Right atrium auricular region (tissue), 2 donors: ENCODE data around the gene XRCC5. TPM values are rescaled to one million over a fixed set of nuclear protein-coding genes. Genes with fewer than 3 reads are reported as not detected.

Experiments used
- DNase-seq: peaks from one replicate; pipeline ENCODE4 v3.0.0-alpha.2; 2019; ENCODE audit warnings: low spot score
- H3K27ac ChIP-seq, 2 donors: fragments of 200-600 bp; sonication (generic); 1 replicate in 1 of 2; 2 replicates in 1 of 2; pipeline ENCODE4 v1.5.1; 2016 to 2019
- H3K27me3 ChIP-seq, 2 donors: fragments of 200-600 bp; sonication (generic); one replicate each; pipeline versions ENCODE4 v1.5.1 to v1.6.0; 2017 to 2019
- H3K36me3 ChIP-seq: fragments of 200-600 bp; sonication (generic); one replicate; pipeline ENCODE4 v1.5.1; 2016
- H3K4me1 ChIP-seq, 2 donors: fragments of 200-600 bp; sonication (generic); one replicate each; pipeline versions ENCODE4 v1.5.1 to v1.6.0; 2017 to 2019
- H3K4me3 ChIP-seq, 2 donors: fragments of 200-600 bp; sonication (generic); 1 replicate in 1 of 2; 2 replicates in 1 of 2; pipeline ENCODE4 v1.5.1; 2017 to 2019; ENCODE audit warnings: mild to moderate bottlenecking in 1 of 2, moderate library complexity in 1 of 2
- H3K9me3 ChIP-seq, 2 donors: fragments of 200-600 bp; sonication (generic); one replicate each; pipeline ENCODE4 v1.5.1; 2019
- total RNA-seq, 2 donors: library from RNA; depleted of rRNA; stranded (reverse); fragments of >200 nt; gene quantifications; one replicate each; pipeline ENCODE4 v1.1.0, GENCODE V29; 2016
- TF ChIP-seq, protein P1 (sequence below), 2 donors: fragments of 200-600 bp; sonication (generic); IDR thresholded peaks; one replicate each; pipeline ENCODE4 v1.5.1; 2019; ENCODE audit warnings: antibody characterized with exemption in 2 of 2

The XRCC5 gene
- total RNA-seq, 2 donors from 2014 or later, result 89.9 to 93.7 TPM

DNA sequence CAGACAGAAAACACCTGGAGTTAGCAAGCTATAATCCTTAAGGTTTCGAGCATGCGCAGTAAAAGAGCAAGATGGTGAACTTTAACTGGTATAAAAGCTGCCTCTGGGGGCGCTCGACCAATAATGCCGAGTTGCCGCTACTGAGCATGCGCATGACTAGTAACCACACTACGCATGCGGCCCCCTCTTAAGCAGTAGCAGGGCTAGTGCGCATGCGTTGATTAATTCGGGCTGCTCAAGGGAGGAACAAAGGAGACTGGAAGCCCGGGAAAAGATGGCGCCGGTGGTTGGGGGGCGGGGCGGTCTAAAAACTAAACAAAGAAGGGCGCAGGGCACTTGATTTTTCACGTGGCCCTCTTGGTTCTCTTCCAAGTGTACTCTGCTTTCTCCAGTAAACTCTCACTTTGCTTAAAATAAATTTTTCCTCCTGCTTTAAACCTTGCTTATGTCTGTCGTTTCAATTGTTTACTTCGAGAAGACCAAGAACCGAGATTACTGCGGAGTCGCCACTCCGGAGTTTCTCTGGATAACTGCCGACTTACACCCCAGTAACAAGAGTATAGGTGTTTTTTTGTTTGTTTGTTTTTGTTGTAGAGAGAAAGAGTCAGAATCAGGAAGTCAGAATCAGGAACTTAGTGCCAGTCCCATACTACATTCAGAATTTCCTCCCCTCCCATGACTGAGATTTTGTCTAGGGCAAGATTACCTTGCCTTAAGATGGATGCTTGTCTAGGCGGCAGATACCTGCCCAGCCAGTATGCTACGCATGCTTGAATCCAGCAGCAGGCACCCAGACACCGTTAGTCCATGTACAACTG is 5.8 kb downstream of the XRCC5 start:
- Histone ChIP-seq H3K4me3 (peak overlapping the region; percentile 52 to 54), H3K27ac (peak overlapping the region; percentile 84 to 87), H3K36me3 (peaks cover 64% of the 10 kb centered on the region), H3K9me3 (no peaks in the 10 kb centered on the region), H3K4me1 (peaks cover 0 to 46% of the 10 kb centered on the region in 2 donors), H3K27me3 (no peaks in the 10 kb centered on the region)
- DNase-seq, result peak; percentile 98
- TF ChIP-seq, protein P1, sequence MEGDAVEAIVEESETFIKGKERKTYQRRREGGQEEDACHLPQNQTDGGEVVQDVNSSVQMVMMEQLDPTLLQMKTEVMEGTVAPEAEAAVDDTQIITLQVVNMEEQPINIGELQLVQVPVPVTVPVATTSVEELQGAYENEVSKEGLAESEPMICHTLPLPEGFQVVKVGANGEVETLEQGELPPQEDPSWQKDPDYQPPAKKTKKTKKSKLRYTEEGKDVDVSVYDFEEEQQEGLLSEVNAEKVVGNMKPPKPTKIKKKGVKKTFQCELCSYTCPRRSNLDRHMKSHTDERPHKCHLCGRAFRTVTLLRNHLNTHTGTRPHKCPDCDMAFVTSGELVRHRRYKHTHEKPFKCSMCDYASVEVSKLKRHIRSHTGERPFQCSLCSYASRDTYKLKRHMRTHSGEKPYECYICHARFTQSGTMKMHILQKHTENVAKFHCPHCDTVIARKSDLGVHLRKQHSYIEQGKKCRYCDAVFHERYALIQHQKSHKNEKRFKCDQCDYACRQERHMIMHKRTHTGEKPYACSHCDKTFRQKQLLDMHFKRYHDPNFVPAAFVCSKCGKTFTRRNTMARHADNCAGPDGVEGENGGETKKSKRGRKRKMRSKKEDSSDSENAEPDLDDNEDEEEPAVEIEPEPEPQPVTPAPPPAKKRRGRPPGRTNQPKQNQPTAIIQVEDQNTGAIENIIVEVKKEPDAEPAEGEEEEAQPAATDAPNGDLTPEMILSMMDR (IDR thresholded peaks at IDR 0.05), result peak; percentile 75 to 90

DNA sequence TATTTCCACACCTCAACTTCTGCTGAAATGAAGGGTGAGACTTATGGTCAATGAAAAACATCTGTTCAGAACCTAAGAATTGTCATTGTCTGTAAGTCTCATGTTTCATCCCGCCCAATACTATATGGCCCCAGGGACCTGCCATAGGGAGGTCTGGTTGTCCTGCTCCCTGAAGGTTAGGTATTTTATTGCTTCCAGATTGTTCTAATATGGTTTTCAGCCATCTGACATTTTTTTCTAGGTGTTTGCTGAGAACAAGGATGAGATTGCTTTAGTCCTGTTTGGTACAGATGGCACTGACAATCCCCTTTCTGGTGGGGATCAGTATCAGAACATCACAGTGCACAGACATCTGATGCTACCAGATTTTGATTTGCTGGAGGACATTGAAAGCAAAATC is 7.3 kb downstream of the XRCC5 start:
- H3K4me1 ChIP-seq, result peaks cover 0 to 31% of the 10 kb centered on the region in 2 donors
- H3K4me3 ChIP-seq, result no peak overlapping the region
- H3K27me3 ChIP-seq, result no peaks in the 10 kb centered on the region
- no peaks in the 10 kb centered on the region for H3K9me3 ChIP-seq
- TF ChIP-seq, protein P1 (IDR thresholded peaks at IDR 0.05), result no peak
- peaks cover 69% of the 10 kb centered on the region for H3K36me3 ChIP-seq
- DNase-seq, result no peak
- H3K27ac ChIP-seq, result no peak overlapping the region

DNA sequence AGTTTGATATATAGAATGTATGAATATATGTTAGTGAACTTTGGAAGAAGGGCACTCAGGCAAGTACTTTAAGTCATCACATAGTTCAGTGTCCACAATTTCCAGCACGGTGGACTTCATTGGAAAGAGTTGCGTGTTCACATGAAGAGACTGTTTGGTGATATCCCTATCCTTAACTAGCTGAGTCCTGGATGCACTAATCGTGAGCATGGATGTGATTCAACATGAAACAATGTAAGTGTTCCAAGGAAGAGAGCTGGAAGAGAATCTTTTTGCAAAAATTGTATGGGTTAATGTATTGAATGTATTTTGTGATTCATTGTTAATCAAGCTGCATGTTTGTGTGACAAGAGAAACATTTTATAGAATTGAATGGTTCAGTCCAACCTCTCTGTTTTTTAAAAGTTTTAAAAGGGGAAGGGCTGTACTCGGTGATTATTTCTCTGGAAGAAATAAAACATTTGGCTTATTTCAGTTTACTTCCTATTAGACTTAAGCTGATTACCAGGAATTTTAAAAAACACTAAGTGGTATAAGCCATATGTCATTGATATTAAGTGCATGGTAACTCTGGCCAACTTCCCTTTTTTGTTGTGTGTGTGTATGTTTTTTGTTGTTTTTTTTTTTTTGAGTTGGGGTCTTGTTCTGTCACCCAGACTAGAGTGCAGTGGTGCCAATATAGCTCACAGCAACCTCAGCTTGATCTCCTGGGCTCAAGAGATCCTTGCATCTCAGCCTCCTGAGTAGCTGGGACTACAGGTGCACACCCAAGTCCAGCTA is 8.6 kb downstream of the XRCC5 start:
- Histone ChIP-seq H3K27ac (no peak overlapping the region), H3K9me3 (no peaks in the 10 kb centered on the region), H3K4me3 (no peak overlapping the region), H3K4me1 (peaks cover 0 to 21% of the 10 kb centered on the region in 2 donors), H3K36me3 (peaks cover 74% of the 10 kb centered on the region), H3K27me3 (no peaks in the 10 kb centered on the region)
- no peak for DNase-seq
- TF ChIP-seq, protein P1 (IDR thresholded peaks at IDR 0.05), result no peak

DNA sequence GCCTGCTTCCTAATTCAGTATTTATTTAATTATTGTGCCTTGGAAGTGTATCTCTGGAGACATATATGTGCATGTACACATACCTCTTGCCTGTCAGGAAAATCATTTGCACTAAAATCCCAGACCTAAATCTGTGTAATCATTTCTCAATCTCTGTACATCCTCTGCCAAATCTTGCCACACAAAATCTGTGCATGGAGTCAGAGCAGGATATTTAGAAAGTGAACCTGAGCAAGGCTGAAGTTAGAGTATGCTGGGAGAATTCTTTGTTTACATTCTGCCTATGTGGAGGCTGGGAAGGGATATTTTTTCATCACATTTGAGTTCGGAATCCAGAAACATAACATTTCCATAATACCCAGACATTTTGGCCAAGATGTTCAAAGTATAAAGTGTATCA is 9.3 kb downstream of the XRCC5 start:
- H3K4me1 ChIP-seq, result peaks cover 0 to 17% of the 10 kb centered on the region in 2 donors
- no peaks in the 10 kb centered on the region for H3K27me3 ChIP-seq
- TF ChIP-seq, protein P1 (IDR thresholded peaks at IDR 0.05), result no peak
- no peak for DNase-seq
- H3K27ac ChIP-seq, result no peak overlapping the region
- no peaks in the 10 kb centered on the region for H3K9me3 ChIP-seq
- H3K4me3 ChIP-seq, result no peak overlapping the region
- H3K36me3 ChIP-seq, result peaks cover 70% of the 10 kb centered on the region

DNA sequence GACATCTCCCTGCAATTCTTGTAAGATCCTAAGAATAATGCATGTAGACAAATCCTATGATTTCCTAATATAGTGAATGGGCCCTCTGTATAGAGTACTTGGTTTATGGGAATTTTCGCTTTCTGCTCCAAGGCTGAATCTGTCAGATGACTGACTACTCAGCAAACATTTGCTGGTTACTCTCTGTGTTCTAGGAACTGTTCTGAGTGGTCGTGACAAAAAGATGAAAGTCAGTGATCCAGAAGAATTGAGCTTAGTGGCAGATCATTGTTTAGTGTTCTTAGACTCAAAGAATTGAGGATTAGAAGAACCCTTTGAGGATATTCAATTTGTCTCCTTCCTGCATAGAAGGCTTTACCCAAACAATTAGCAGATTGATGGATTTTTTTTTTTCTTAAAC is 10.0 kb downstream of the XRCC5 start:
- H3K9me3 ChIP-seq, result no peaks in the 10 kb centered on the region
- H3K4me3 ChIP-seq, result no peak overlapping the region
- TF ChIP-seq, protein P1 (IDR thresholded peaks at IDR 0.05), result no peak
- H3K36me3 ChIP-seq, result peaks cover 70% of the 10 kb centered on the region
- no peaks in the 10 kb centered on the region for H3K27me3 ChIP-seq
- no peak for DNase-seq
- H3K4me1 ChIP-seq, result peaks cover 0 to 15% of the 10 kb centered on the region in 2 donors
- H3K27ac ChIP-seq, result no peak overlapping the region
